Measurements from ENCODE around the gene RPS6KB2. TPM values are rescaled to one million over a fixed set of nuclear protein-coding genes. Genes with fewer than 3 reads are reported as not detected.
A peak's percentile ranks its signal among the peaks of the same experiment; 100 is the strongest.

The RPS6KB2 gene
- total and polyA plus RNA-seq, 2 experiments from 2014 or later = 29.5 to 41.3 TPM

DNA sequence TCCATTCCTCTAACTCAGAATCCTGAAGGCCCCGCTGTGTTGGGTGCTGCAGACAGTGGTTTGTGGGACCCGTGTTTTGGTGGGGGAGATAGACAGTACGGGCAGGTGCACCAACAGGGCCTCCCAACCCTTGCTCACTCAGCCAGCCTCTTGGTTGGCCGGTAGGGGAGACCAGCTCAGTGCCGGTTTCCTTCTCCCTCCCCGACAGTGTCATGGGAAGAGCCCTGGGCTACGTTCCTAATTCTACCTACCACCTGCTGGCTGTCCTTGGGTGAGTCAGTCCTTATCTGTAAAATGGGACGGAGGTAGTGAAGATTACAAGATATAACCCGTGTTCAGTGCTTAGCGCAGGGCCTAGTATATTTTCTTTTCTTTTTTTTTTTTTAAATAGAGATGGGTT lies 34.9 kb downstream of the RPS6KB2 start (continued):
- TF ChIP-seq, protein P1, sequence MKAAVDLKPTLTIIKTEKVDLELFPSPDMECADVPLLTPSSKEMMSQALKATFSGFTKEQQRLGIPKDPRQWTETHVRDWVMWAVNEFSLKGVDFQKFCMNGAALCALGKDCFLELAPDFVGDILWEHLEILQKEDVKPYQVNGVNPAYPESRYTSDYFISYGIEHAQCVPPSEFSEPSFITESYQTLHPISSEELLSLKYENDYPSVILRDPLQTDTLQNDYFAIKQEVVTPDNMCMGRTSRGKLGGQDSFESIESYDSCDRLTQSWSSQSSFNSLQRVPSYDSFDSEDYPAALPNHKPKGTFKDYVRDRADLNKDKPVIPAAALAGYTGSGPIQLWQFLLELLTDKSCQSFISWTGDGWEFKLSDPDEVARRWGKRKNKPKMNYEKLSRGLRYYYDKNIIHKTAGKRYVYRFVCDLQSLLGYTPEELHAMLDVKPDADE (IDR thresholded peaks at IDR 0.05) = no peak

DNA sequence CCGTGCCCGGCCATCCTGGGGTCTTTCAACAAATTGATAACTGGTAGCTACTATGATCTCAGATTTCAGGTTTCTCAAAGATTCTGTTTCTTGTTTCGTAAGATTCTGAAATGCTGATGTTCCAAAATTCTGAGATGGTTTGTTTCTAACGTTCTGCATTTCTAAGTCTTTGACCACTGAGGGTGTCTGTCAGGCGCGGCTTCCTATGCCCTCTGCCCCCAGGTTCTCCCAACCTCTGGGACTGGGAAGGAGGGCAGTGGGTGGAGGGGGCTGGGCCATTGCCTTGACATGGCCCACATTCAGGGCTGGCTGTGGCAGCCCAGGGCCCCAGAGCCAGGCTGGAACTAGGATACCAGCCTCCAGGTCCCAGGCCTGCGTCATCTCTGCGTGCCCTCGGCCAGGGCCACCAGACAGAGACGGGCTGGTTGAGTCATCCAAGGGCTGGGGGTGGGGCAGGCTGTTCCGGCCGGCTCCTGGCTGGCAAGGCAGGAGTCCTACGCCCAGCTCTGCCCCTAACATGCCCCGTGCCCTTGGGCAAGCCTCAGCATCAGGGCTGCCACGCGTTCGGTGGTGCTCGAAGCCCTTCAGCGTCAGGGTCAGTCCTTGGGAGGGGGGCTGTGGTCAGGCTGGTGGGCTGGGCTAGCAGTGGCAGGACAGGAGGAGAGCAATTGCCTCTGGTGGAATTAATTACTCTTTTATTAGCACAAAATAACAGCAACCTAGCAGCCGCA lies 35.6 kb downstream of the RPS6KB2 start:
- Histone ChIP-seq H3K4me1 (ENCODE audit: insufficient read depth) (peaks cover 13% of the 10 kb centered on the region; the same call in 1 of the 2 replicates), H3K4me2 (peak overlapping the region; percentile 78), H3F3A (replicated peaks; ENCODE audit: low read depth) (no peaks in the 10 kb centered on the region), H3K27ac (ENCODE audit: low read depth) (no peak overlapping the region), H3K27me3 (ENCODE audit: insufficient read depth) (no peaks in the 10 kb centered on the region), H4K20me1 (replicated peaks; ENCODE audit: insufficient read depth) (no peaks in the 10 kb centered on the region), H3K36me3 (ENCODE audit: insufficient read depth) (no peaks in the 10 kb centered on the region), H2AFZ (peak overlapping the region; percentile 84), H3K79me2 (replicated peaks; ENCODE audit: insufficient read depth) (peaks cover 9% of the 10 kb centered on the region; the same call in 1 of the 2 replicates), H3K9me2 (ENCODE audit: insufficient read depth) (no peaks in the 10 kb centered on the region), H3K4me3 (peak overlapping the region; percentile 93)
- Mint-ChIP-seq H3K4me3 (peak overlapping the region; percentile 85), H3K9me3 (no peaks in the 10 kb centered on the region), H3K27ac (peak overlapping the region; percentile 83; the same call in 1 of the 2 replicates), H3K27me3 (ENCODE audit: insufficient read depth, low read depth, poor library complexity) (peaks cover 15% of the 10 kb centered on the region), H3K4me1 (peaks cover 15% of the 10 kb centered on the region; the same call in 2 of the 3 replicates), H3K36me3 (ENCODE audit: low read depth) (no peaks in the 10 kb centered on the region; the same call in 2 of the 3 replicates)
- ATAC-seq = no peak
- no peak for DNase-seq (ENCODE audit: low spot score)
- TF ChIP-seq EZH2phosphoT487 (IDR thresholded peaks at IDR 0.05; ENCODE audit: unreplicated experiment) (no peak), STAT1 (IDR thresholded peaks at IDR 0.05; ENCODE audit: unreplicated experiment) (no peak), POLR2AphosphoS5 (IDR thresholded peaks at IDR 0.05; ENCODE audit: low read depth) (no peak), ZNF114 (CRISPR knock-in tag; IDR thresholded peaks at IDR 0.05) (no peak), ZNF331 (CRISPR knock-in tag; IDR thresholded peaks at IDR 0.05; ENCODE audit: low read depth) (no peak), EZH2 (IDR thresholded peaks at IDR 0.05; ENCODE audit: low read depth, unreplicated experiment) (no peak), JUNB (IDR thresholded peaks at IDR 0.05; ENCODE audit: unreplicated experiment) (no peak)
- TF ChIP-seq, protein P1 (IDR thresholded peaks at IDR 0.05) = no peak
- TF ChIP-seq, protein P2, sequence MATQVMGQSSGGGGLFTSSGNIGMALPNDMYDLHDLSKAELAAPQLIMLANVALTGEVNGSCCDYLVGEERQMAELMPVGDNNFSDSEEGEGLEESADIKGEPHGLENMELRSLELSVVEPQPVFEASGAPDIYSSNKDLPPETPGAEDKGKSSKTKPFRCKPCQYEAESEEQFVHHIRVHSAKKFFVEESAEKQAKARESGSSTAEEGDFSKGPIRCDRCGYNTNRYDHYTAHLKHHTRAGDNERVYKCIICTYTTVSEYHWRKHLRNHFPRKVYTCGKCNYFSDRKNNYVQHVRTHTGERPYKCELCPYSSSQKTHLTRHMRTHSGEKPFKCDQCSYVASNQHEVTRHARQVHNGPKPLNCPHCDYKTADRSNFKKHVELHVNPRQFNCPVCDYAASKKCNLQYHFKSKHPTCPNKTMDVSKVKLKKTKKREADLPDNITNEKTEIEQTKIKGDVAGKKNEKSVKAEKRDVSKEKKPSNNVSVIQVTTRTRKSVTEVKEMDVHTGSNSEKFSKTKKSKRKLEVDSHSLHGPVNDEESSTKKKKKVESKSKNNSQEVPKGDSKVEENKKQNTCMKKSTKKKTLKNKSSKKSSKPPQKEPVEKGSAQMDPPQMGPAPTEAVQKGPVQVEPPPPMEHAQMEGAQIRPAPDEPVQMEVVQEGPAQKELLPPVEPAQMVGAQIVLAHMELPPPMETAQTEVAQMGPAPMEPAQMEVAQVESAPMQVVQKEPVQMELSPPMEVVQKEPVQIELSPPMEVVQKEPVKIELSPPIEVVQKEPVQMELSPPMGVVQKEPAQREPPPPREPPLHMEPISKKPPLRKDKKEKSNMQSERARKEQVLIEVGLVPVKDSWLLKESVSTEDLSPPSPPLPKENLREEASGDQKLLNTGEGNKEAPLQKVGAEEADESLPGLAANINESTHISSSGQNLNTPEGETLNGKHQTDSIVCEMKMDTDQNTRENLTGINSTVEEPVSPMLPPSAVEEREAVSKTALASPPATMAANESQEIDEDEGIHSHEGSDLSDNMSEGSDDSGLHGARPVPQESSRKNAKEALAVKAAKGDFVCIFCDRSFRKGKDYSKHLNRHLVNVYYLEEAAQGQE (IDR thresholded peaks at IDR 0.05; ENCODE audit: unreplicated experiment) = no peak
- TF ChIP-seq, protein P3, sequence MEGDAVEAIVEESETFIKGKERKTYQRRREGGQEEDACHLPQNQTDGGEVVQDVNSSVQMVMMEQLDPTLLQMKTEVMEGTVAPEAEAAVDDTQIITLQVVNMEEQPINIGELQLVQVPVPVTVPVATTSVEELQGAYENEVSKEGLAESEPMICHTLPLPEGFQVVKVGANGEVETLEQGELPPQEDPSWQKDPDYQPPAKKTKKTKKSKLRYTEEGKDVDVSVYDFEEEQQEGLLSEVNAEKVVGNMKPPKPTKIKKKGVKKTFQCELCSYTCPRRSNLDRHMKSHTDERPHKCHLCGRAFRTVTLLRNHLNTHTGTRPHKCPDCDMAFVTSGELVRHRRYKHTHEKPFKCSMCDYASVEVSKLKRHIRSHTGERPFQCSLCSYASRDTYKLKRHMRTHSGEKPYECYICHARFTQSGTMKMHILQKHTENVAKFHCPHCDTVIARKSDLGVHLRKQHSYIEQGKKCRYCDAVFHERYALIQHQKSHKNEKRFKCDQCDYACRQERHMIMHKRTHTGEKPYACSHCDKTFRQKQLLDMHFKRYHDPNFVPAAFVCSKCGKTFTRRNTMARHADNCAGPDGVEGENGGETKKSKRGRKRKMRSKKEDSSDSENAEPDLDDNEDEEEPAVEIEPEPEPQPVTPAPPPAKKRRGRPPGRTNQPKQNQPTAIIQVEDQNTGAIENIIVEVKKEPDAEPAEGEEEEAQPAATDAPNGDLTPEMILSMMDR (conservative IDR thresholded peaks at IDR 0.05; ENCODE audit: low read depth in 2 of 2) = no peak
